Ecto neural progenitor cell (in vitro differentiated cells): ENCODE results near the gene MRO.
"Not testable (repeated sequence)": the region's sequence is repeated elsewhere in the genome, so short reads cannot be mapped to it uniquely, and the experiment has no call there.

ENCODE experiments used
- DNase-seq: peaks from one replicate; pipeline ENCODE4 v3.0.0-alpha.2; 2018; ENCODE audit warnings: low spot score

MRO gene

GRCh38 chr18:50791599-50792438 is 28.0 kb downstream of the MRO start:
- no peak for DNase-seq

DNA sequence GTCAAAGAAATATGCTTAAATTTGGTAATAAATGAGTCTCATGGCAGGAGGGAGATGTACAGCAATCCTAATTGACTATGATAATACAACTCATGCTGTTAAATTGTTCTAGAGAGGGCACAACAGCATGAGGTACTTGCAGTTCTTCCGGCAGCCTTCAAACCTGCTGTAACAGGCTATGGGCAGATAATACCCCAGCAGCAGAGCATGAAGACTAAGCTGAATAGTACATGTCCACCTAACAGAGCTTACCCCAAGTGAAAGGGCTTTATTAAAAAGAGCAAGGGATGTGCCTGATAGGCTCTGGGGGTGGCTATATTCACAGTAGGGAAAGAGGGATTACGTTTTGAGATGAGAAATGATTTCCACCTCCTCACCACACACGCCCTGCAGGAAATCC is 28.9 kb downstream of the MRO start:
- DNase-seq = no peak

- no peak for DNase-seq
Observed at GRCh38 chr18:50790241-50790640, 29.6 kb downstream of the MRO start.

DNA sequence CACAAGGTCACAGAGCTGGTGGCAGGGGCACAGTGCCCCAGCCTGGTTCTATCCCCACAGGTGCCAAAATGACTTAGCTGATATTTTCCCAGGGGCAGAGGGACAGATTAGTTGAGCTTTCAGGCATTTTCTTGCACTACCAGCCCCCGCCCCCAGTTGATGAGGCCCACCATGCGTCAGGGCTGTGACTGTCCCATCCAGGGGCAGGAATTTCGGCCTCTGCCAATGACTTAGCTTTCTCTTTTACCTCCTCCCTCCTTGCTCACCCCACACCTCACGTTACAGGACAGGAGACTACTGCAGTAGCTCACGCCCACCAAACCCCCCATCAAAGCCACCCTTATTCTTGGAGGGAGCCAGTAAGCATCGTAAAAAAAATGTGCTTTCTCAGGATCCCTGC is 31.5 kb downstream of the MRO start:
- no peak for DNase-seq

GRCh38 chr18:50786864-50787263 is 33.0 kb downstream of the MRO start:
- DNase-seq = no peak

- DNase-seq = no peak
Observed at GRCh38 chr18:50783553-50783952, 36.3 kb downstream of the MRO start.

- DNase-seq = not testable (repeated sequence)
Observed at GRCh38 chr18:50779021-50779420, 40.8 kb downstream of the MRO start.

DNA sequence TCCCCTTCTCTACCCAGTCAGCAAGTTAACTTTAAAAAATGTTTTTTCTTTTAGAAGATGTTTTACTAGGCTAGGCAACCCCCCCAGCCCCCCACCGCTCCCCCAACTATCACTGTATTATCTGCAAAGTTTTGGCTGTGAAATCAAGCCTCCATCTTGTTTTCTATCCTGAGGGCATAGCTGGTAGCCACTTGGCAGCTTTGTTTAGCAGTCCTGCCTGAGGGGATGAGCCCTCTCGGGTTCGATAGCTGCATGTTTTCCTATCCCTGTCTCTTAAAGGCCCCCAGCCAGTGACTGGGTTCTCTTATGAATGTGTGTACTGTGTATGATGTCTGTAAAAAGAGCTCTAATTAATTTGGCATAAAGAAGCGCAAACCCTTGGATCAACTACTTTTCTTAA is 43.4 kb downstream of the MRO start:
- no peak for DNase-seq

DNA sequence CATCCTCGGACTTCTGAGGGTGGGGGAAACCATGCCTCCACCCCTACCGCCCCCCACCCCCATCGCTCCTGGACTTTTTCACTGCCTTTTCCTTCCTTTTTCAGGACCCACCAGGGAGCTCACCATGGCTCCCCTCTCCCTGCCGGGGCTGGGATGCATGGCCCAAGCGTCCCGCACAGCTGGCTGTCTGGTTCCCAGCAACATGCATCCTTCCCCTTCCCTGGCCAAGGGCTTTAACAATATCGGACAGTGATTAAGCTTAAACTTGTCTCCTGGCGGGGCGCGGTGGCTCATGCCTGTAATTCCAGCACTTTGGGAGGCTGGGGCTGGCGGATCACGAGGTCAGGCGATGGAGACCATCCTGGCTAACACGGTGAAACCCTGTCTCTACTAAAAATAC is 44.1 kb downstream of the MRO start:
- no peak for DNase-seq

- no peak for DNase-seq
Observed at GRCh38 chr18:50775207-50775606, 44.6 kb downstream of the MRO start.

- no peak for DNase-seq
Observed at GRCh38 chr18:50769463-50769862, 50.4 kb downstream of the MRO start.

GRCh38 chr18:50757358-50757757 is 62.5 kb downstream of the MRO start:
- DNase-seq = no peak

DNA sequence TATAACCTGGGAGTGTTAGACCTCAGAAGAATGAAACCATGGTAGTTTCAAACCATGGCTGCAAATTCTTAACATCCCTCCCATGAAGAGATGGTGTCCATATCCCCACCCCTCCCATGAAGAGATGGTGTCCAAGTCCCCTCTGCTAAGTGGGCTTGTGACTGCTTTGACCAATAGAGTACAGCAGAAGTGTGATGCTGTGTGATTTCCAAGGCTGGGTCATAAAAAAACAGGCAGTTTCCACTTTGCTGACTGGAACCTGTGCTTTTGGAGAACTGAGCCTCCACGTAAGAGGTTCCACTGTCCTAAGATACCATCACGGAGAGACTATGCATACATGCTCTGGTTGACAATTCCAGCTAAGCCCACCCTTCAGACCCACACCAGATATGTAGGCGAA is 65.5 kb downstream of the MRO start:
- DNase-seq = no peak

GRCh38 chr18:50753311-50753710 is 66.5 kb downstream of the MRO start:
- no peak for DNase-seq

- no peak for DNase-seq
Observed at GRCh38 chr18:50751947-50752346, 67.9 kb downstream of the MRO start.

- DNase-seq = no peak
Observed at GRCh38 chr18:50751490-50751889, 68.3 kb downstream of the MRO start.

GRCh38 chr18:50750546-50750945 is 69.3 kb downstream of the MRO start:
- no peak for DNase-seq

- DNase-seq = no peak
Observed at GRCh38 chr18:50749945-50750344, 69.9 kb downstream of the MRO start.

GRCh38 chr18:50749421-50749820 is 70.4 kb downstream of the MRO start:
- no peak for DNase-seq

- DNase-seq = peak; percentile 84
Observed at GRCh38 chr18:50748243-50749229, 71.3 kb downstream of the MRO start.

- DNase-seq = no peak
Observed at GRCh38 chr18:50747849-50748242, 72.0 kb downstream of the MRO start.

GRCh38 chr18:50745945-50746344 is 73.9 kb downstream of the MRO start:
- no peak for DNase-seq
